T47D (cell line): ENCODE measurements around the gene EVC.

Experiments used
- DNase-seq, 2 experiments: peaks; one replicate each; pipeline versions ENCODE4 v3.0.0 to v3.0.0-alpha.2; 2011 to 2012; ENCODE audit warnings: low read depth in 1 of 2, low spot score in 1 of 2
- JUND ChIP-seq: IDR thresholded peaks from 2 replicates; pipeline ENCODE4 v1.6.1; 2012; ENCODE audit warnings: low read depth
- in situ Hi-C: cut with HindIII; loops from 2 replicates; pipeline ENCODE4 v1.10.0; 2016; ENCODE audit warnings: low sequenced_read_pairs, low pct_unique_long_range_greater_than_20kb

EVC gene

GRCh38 chr4:5730436-5730835 is 19.4 kb downstream of the EVC start:
- DNase-seq: no peak
- in situ Hi-C loops: no loop called here
- TF ChIP-seq JUND: no peak

DNA sequence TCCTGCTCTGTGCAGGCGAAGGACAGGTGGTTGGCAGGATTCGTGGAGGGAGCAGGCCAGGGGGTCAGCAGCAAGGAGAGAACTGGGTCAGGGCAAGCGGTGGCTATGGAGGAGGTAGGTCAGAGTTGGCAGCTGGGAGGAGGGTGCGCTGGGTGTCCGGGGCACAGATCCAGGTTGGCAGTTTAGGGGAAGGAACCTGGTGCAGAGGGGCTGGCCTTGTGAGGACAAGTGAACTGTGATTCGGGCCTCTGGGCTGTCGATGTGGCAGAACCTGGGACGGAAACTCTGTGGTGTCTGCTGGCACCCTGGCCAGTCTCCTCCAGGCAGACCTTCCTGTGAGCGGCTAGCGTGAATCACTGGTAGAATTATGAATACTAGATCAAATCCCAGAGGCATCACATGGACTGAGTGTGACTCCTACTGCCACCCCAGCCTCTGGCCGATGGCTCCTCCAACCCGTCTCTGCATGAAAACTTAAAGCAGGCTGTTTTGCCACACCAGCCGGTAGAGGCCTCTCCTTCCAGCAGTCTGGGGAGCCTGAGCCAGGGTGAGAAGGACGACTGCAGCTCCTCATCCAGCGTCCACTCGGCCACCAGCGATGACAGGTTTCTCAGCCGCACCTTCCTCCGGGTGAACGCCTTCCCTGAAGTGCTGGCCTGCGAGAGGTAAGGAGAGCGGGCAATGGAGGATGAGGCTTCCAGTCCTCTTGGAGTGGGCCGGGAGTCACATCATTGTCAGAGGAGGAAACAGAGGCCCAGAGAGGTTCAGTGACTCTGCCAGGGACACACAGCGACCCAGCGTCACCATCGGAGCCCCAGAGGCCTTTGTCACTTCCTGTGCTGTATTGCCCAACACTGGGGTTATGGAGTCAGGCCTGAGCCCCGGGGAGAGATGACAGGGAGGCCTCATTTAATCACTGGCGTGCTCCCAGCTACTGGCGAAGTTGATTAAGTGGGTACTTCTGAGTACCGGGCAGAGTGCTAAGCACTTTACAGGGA is 20.3 kb downstream of the EVC start:
- no peak for TF ChIP-seq JUND
- no peak for DNase-seq
- in situ Hi-C loops: no loop called here

DNA sequence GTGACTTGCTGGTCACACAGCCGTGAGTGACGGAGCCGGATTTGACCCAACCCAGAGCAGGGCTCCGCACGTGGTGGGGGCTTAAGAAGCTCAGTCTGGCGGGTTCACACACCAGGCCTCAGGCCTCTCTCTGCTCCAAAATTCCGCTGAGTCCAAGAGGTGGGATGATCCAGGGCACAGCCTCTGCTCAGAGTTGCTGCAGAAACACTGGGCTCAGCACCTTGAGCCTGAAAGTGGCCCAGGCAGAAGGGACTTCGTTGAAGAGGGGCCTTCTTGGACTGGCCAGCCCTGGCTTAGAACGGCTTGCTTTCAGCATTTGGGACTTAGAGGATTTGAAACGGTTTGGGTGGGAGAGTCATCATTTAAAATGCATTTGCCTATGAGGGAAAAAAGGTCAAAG is 21.2 kb downstream of the EVC start:
- no peak for DNase-seq
- no peak for TF ChIP-seq JUND
- in situ Hi-C loops: no loop called here

DNA sequence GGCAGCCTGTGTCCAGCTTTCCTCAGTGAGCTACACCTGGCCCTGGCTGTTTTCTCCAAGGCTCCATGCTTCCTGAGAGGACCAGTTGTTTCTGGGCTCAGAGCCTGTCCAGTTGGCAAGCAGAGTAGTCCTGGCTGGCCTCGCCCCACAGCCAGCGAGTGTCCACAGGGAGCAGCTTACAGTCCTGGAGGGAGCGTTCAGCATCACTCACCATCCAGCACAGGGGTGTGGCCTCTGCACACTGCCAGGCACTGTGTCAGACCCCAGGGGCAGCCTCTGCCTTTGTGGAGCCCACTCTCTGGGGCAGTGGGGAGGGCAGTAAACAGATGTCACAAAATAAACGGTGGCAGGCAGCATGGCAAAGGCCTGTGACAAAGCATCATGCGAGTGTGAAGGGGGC is 23.9 kb downstream of the EVC start:
- TF ChIP-seq JUND: no peak
- in situ Hi-C loops: no loop called here
- no peak for DNase-seq

- in situ Hi-C loops: no loop called here
- no peak for TF ChIP-seq JUND
- DNase-seq: no peak
These were observed 24.5 kb downstream of the EVC start for GRCh38 chr4:5735463-5735862.

- in situ Hi-C loops: no loop called here
- TF ChIP-seq JUND: no peak
- no peak for DNase-seq
These were observed 27.1 kb downstream of the EVC start for GRCh38 chr4:5738061-5738460.

GRCh38 chr4:5742388-5742787 is 31.4 kb downstream of the EVC start:
- TF ChIP-seq JUND: no peak
- DNase-seq: no peak
- in situ Hi-C loops: no loop called here

DNA sequence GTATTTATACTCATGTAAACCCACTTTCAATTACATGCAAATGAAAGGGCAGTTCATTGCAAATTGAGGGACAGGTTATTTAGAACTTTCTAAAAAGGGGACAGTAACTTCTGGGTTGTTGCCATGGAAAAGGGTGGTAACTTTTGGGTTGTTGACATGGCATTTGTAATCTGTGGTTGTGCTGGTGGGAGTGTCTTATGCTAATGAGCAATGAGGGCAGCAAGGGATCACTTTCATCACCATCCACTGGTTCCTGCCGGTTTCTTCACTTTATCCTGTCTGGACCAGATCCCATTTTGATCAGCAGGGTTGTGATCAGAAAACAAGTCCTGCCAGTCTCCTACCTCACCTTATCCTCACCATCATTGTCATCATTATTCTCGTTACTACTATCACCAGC is 32.0 kb downstream of the EVC start:
- in situ Hi-C loops: no loop called here
- no peak for TF ChIP-seq JUND
- DNase-seq: no peak

DNA sequence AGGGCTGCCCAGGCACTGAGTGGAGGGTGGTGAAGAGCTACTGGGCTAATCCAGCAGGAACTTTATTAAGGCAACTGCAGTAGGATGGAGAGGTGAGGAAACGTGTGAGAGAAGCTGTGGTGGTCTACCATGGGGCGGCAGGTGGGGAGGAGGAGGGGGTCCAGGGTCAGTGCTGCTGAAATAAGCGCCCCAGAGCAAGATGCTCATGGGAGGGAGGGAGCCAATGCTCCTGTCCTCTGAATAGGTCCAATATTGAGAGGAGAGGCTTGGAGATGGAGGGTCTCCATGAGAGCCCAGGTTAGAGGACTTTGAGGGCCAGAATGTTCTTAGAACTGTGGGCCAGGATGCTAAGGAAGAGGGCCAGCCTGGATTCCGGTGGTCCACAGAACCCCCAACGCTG is 35.2 kb downstream of the EVC start:
- in situ Hi-C loops: no loop called here
- DNase-seq: no peak
- no peak for TF ChIP-seq JUND

GRCh38 chr4:5746829-5747737 is 36.1 kb downstream of the EVC start:
- no peak for TF ChIP-seq JUND

DNA sequence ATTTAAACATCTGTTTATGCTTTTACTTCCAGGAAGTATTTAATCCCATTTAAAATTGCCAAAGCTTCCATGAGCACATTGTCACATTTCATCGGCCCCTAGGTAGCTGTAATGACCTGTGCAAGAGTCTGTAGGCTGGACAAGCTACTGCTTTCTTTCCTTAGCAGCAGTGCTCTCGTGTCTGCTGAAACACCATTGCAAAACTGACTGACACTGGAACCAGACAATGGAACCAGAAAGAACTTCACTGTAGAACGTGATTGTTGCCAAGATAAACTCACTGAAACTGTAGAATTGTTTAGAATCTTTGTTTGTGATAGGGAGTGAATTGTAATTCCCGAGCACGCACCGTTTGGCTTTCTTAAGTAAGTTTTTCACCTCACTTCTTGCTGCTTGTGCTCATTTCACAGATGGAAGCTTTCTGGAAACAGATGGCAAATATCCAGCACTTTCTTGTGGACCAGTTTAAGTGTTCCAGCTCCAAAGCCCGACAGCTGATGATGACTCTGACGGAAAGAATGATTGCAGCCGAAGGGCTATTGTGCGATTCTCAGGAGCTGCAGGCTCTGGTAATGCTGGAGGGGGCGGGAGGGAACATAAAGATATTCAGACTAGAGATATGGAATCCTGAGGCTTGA is 36.9 kb downstream of the EVC start:
- in situ Hi-C loops: no loop called here
- TF ChIP-seq JUND: no peak
- no peak for DNase-seq

More at GRCh38 chr4:5746829-5747737, 36.1 kb downstream of the EVC start:
- in situ Hi-C loops: no loop called here
- no peak for DNase-seq

DNA sequence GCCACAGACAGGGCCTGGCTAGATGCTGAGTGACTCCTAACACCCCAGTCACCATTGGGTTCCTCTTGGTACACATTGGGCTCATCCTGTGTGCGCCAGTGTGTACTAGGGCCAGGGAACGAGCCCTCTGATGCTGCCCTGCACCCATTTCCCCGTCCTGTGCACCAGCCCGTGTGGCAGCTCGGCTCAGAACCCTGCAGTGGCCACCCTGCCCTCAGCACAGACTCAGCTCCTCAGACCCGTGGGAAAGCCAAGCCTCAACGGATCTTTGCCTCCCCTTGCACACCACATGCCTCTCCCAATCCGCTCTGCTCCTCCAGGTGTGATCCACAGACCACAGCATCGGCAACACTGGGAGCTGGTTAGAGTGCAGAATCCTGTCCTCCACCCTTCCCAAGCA is 38.6 kb downstream of the EVC start:
- TF ChIP-seq JUND: no peak
- in situ Hi-C loops: no loop called here
- DNase-seq: no peak
